GM12878 (cell line): ENCODE measurements around the gene ALKBH8.

Source experiments
- CEBPB ChIP-seq, 2 experiments: fragments of 150-350 bp in 1 of 2; IDR thresholded peaks; 2 replicates each; pipeline ENCODE4 v1.6.1; 2012 to 2014; ENCODE audit warnings: low read depth in 2 of 2, low read length in 2 of 2, borderline replicate concordance in 1 of 2, inconsistent platforms in 1 of 2
- E2F4 ChIP-seq: IDR thresholded peaks from 2 replicates; pipeline ENCODE4 v1.6.1; 2012; ENCODE audit warnings: low read depth, low read length, improper control_type of control experiment
- KAT2A ChIP-seq: conservative IDR thresholded peaks from 2 replicates; pipeline ENCODE4 v1.6.1; 2011; ENCODE audit warnings: low read depth, low read length; ENCODE audit not compliant: control insufficient read depth
- MXI1 ChIP-seq: fragments of 150-350 bp; IDR thresholded peaks from 2 replicates; pipeline ENCODE4 v1.6.1; 2011; ENCODE audit warnings: low read depth, mild to moderate bottlenecking, inconsistent platforms, low read length, improper control_type of control experiment
- NRF1 ChIP-seq: conservative IDR thresholded peaks from 2 replicates; pipeline ENCODE4 v1.6.1; 2011; ENCODE audit warnings: mild to moderate bottlenecking, low read depth, low read length, improper control_type of control experiment
- PAX5 ChIP-seq: IDR thresholded peaks from 2 replicates; pipeline ENCODE4 v1.6.1; 2011; ENCODE audit warnings: low read depth, low read length, borderline replicate concordance
- SP1 ChIP-seq: IDR thresholded peaks from one replicate; pipeline ENCODE4 v1.6.1; 2011; ENCODE audit warnings: low read depth, low read length
- TCF3 ChIP-seq: IDR thresholded peaks from 2 replicates; pipeline ENCODE4 v1.6.1; 2012; ENCODE audit warnings: low read depth, mild to moderate bottlenecking, low read length, borderline replicate concordance; ENCODE audit not compliant: insufficient read depth
- TF ChIP-seq, protein P1 (sequence below): fragments of 450-650 bp; IDR thresholded peaks from 2 replicates; pipeline ENCODE4 v1.6.1; 2017; ENCODE audit warnings: antibody characterized with exemption, mild to moderate bottlenecking, moderate library complexity
- TF ChIP-seq, protein P2 (sequence below): IDR thresholded peaks from 2 replicates; pipeline ENCODE4 v1.6.1; 2012; ENCODE audit warnings: low read depth, low read length, improper control_type of control experiment

- TF ChIP-seq TCF3: no peak
- 0 out of 2 replicates have a peak, but pooled peaks have one; percentile 21 for TF ChIP-seq NRF1
- TF ChIP-seq, protein P1, sequence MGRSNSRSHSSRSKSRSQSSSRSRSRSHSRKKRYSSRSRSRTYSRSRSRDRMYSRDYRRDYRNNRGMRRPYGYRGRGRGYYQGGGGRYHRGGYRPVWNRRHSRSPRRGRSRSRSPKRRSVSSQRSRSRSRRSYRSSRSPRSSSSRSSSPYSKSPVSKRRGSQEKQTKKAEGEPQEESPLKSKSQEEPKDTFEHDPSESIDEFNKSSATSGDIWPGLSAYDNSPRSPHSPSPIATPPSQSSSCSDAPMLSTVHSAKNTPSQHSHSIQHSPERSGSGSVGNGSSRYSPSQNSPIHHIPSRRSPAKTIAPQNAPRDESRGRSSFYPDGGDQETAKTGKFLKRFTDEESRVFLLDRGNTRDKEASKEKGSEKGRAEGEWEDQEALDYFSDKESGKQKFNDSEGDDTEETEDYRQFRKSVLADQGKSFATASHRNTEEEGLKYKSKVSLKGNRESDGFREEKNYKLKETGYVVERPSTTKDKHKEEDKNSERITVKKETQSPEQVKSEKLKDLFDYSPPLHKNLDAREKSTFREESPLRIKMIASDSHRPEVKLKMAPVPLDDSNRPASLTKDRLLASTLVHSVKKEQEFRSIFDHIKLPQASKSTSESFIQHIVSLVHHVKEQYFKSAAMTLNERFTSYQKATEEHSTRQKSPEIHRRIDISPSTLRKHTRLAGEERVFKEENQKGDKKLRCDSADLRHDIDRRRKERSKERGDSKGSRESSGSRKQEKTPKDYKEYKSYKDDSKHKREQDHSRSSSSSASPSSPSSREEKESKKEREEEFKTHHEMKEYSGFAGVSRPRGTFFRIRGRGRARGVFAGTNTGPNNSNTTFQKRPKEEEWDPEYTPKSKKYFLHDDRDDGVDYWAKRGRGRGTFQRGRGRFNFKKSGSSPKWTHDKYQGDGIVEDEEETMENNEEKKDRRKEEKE: no peak
- TF ChIP-seq, protein P2, sequence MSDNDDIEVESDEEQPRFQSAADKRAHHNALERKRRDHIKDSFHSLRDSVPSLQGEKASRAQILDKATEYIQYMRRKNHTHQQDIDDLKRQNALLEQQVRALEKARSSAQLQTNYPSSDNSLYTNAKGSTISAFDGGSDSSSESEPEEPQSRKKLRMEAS: no peak
- TF ChIP-seq E2F4: no peak
- TF ChIP-seq PAX5: no peak
- no peak for TF ChIP-seq SP1
- TF ChIP-seq KAT2A: no peak
- TF ChIP-seq MXI1: no peak
- TF ChIP-seq CEBPB (IDR thresholded peaks at IDR 0.05; ENCODE audit: borderline replicate concordance in 1 of 2, low read depth in 2 of 2, low read length in 2 of 2): no peak
These were observed 687 bp downstream of the ALKBH8 start for GRCh38 chr11:107564877-107565218.
